ENCODE data around the gene CTPS1. TPM values are rescaled to one million over a fixed set of nuclear protein-coding genes. Genes with fewer than 3 reads are reported as not detected.

Gene CTPS1
- total RNA-seq, 1 experiment from 2014 or later, result 63.1 TPM

- H3K27ac Mint-ChIP-seq (ENCODE audit: unreplicated experiment), result peak overlapping the region; percentile 69
- no peaks in the 10 kb centered on the region for H3K36me3 Mint-ChIP-seq (ENCODE audit: insufficient read depth, unreplicated experiment)
- intact Hi-C loops (cut with micrococcal nuclease; ENCODE audit: unreplicated experiment), result no loop called here
- ChIA-PET POLR2A (no interaction called here), CTCF (no interaction called here)
- peaks cover 20% of the 10 kb centered on the region for H3K4me1 Mint-ChIP-seq (ENCODE audit: low read depth, unreplicated experiment)
- DNase-seq, result peak; percentile 29 to 37
- Histone ChIP-seq H3K36me3 (ENCODE audit: control insufficient read depth, insufficient read depth, low read length) (no peaks in the 10 kb centered on the region), H3K9me3 (no peaks in the 10 kb centered on the region), H3K4me3 (ENCODE audit: low read depth, low read length) (no peak overlapping the region), H3K4me1 (no peaks in the 10 kb centered on the region), H3K27me3 (replicated peaks; ENCODE audit: control insufficient read depth, insufficient read depth, low read length) (no peaks in the 10 kb centered on the region)
- H3K9me3 Mint-ChIP-seq (ENCODE audit: unreplicated experiment), result no peaks in the 10 kb centered on the region
- TF ChIP-seq, protein P1, sequence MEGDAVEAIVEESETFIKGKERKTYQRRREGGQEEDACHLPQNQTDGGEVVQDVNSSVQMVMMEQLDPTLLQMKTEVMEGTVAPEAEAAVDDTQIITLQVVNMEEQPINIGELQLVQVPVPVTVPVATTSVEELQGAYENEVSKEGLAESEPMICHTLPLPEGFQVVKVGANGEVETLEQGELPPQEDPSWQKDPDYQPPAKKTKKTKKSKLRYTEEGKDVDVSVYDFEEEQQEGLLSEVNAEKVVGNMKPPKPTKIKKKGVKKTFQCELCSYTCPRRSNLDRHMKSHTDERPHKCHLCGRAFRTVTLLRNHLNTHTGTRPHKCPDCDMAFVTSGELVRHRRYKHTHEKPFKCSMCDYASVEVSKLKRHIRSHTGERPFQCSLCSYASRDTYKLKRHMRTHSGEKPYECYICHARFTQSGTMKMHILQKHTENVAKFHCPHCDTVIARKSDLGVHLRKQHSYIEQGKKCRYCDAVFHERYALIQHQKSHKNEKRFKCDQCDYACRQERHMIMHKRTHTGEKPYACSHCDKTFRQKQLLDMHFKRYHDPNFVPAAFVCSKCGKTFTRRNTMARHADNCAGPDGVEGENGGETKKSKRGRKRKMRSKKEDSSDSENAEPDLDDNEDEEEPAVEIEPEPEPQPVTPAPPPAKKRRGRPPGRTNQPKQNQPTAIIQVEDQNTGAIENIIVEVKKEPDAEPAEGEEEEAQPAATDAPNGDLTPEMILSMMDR (IDR thresholded peaks at IDR 0.05; ENCODE audit: insufficient read depth in 1 of 2, low read depth in 1 of 2, low read length in 1 of 2, severe bottlenecking in 1 of 2, unreplicated experiment in 1 of 2), result no peak
- no peaks in the 10 kb centered on the region for H3K27me3 Mint-ChIP-seq (ENCODE audit: insufficient read depth, unreplicated experiment)
- BruUV-seq (replicated peaks), result no TSS peak
- peak overlapping the region; percentile 20 for H3K4me3 Mint-ChIP-seq (ENCODE audit: unreplicated experiment)
Observed at GRCh38 chr1:40932006-40932405, 47.5 kb upstream of the CTPS1 start.

DNA sequence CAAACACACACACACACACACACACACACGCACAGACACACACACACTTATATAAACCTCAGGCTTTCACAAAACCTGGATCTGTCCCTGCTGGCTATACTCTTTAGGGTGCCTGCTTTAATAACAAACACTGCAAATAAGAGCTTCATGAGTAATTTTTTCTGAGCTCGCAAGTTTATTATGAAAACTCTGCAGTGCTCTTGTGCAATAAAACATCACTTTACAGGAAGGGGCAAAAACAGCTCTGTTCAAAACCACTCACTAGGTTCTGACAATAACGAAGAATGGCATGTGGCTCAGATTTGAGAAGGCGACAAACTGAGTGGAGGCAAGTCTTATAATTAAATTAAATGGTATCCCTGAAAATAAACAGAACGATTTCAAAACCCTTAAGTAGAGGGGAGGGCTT is 42.6 kb upstream of the CTPS1 start:
- POLR2A ChIA-PET, result interaction anchor here (1.3 kb wide), 1 partner anchor 75 kb away, joined by 3 read pairs; the partner anchor contains the start of gene CITED4
- no peaks in the 10 kb centered on the region for H3K36me3 Mint-ChIP-seq (ENCODE audit: insufficient read depth, unreplicated experiment)
- Histone ChIP-seq H3K4me1 (peaks cover 7% of the 10 kb centered on the region), H3K9me3 (no peaks in the 10 kb centered on the region), H3K4me3 (ENCODE audit: low read depth, low read length) (no peak overlapping the region), H3K36me3 (ENCODE audit: control insufficient read depth, insufficient read depth, low read length) (no peaks in the 10 kb centered on the region), H3K27me3 (replicated peaks; ENCODE audit: control insufficient read depth, insufficient read depth, low read length) (no peaks in the 10 kb centered on the region)
- H3K27me3 Mint-ChIP-seq (ENCODE audit: insufficient read depth, unreplicated experiment), result no peaks in the 10 kb centered on the region
- H3K9me3 Mint-ChIP-seq (ENCODE audit: unreplicated experiment), result no peaks in the 10 kb centered on the region
- intact Hi-C loops (cut with micrococcal nuclease; ENCODE audit: unreplicated experiment), result no loop called here
- TF ChIP-seq, protein P1 (IDR thresholded peaks at IDR 0.05; ENCODE audit: insufficient read depth in 1 of 2, low read depth in 1 of 2, low read length in 1 of 2, severe bottlenecking in 1 of 2, unreplicated experiment in 1 of 2), result no peak
- CTCF ChIA-PET, result no interaction called here
- peaks cover 25% of the 10 kb centered on the region for H3K4me1 Mint-ChIP-seq (ENCODE audit: low read depth, unreplicated experiment)
- BruUV-seq (replicated peaks), result no TSS peak
- no peak overlapping the region for H3K27ac Mint-ChIP-seq (ENCODE audit: unreplicated experiment)
- DNase-seq, result no peak
- H3K4me3 Mint-ChIP-seq (ENCODE audit: unreplicated experiment), result no peak overlapping the region

GRCh38 chr1:40938393-40938792 is 41.1 kb upstream of the CTPS1 start:
- H3K36me3 ChIP-seq (ENCODE audit: control insufficient read depth, insufficient read depth, low read length), result no peaks in the 10 kb centered on the region
- POLR2A ChIA-PET, result no interaction called here
- TF ChIP-seq, protein P1 (IDR thresholded peaks at IDR 0.05; ENCODE audit: insufficient read depth in 1 of 2, low read depth in 1 of 2, low read length in 1 of 2, severe bottlenecking in 1 of 2, unreplicated experiment in 1 of 2), result no peak
- no peaks in the 10 kb centered on the region for H3K27me3 Mint-ChIP-seq (ENCODE audit: insufficient read depth, unreplicated experiment)
- H3K4me3 Mint-ChIP-seq (ENCODE audit: unreplicated experiment), result no peak overlapping the region
- H3K36me3 Mint-ChIP-seq (ENCODE audit: insufficient read depth, unreplicated experiment), result no peaks in the 10 kb centered on the region
- H3K4me3 ChIP-seq (ENCODE audit: low read depth, low read length), result no peak overlapping the region
- intact Hi-C loops (cut with micrococcal nuclease; ENCODE audit: unreplicated experiment), result no loop called here
- H3K27me3 ChIP-seq (replicated peaks; ENCODE audit: control insufficient read depth, insufficient read depth, low read length), result no peaks in the 10 kb centered on the region
- H3K9me3 ChIP-seq, result no peaks in the 10 kb centered on the region
- peaks cover 13% of the 10 kb centered on the region for H3K4me1 Mint-ChIP-seq (ENCODE audit: low read depth, unreplicated experiment)
- H3K4me1 ChIP-seq, result peaks cover 7% of the 10 kb centered on the region
- no peak for DNase-seq
- no TSS peak for BruUV-seq (replicated peaks)
- no peaks in the 10 kb centered on the region for H3K9me3 Mint-ChIP-seq (ENCODE audit: unreplicated experiment)
- CTCF ChIA-PET, result no interaction called here
- no peak overlapping the region for H3K27ac Mint-ChIP-seq (ENCODE audit: unreplicated experiment)

Data from Caco-2 (cell line).